Upper lobe of left lung (tissue), 6 donors: Measurements from ENCODE around the gene DNAJC1. TPM values are rescaled to one million over a fixed set of nuclear protein-coding genes. Genes with fewer than 3 reads are reported as not detected.

ENCODE experiments used
- ATAC-seq, 2 donors: fragments of 200-7000 bp; cut with Tn5 transposase; one replicate each; pipeline ENCODE4 v1.9.1; 2022; ENCODE audit warnings: mild to moderate bottlenecking in 2 of 2, moderate library complexity in 2 of 2; ENCODE audit not compliant: low FRiP score in 2 of 2
- DNase-seq, 2 donors: peaks; one replicate each; pipeline ENCODE4 v3.0.0-alpha.2; 2019 to 2020
- H3K27ac ChIP-seq, 4 donors: fragments of 200-600 bp; sonication (generic); one replicate each; pipeline ENCODE4 v1.5.1; 2016 to 2019
- H3K27me3 ChIP-seq, 4 donors: fragments of 200-600 bp; sonication (generic); one replicate each; pipeline ENCODE4 v1.5.1; 2017 to 2019
- H3K36me3 ChIP-seq, 4 donors: fragments of 200-600 bp; sonication (generic); one replicate each; pipeline ENCODE4 v1.5.1; 2016 to 2019
- H3K4me1 ChIP-seq, 4 donors: fragments of 200-600 bp; sonication (generic); one replicate each; pipeline ENCODE4 v1.5.1; 2018 to 2019
- H3K4me3 ChIP-seq, 4 donors: fragments of 200-600 bp; sonication (generic); one replicate each; pipeline ENCODE4 v1.5.1; 2017 to 2019; ENCODE audit warnings: mild to moderate bottlenecking in 2 of 4, moderate library complexity in 1 of 4
- H3K9me3 ChIP-seq, 4 donors: fragments of 200-600 bp; sonication (generic); one replicate each; pipeline ENCODE4 v1.5.1; 2018 to 2019
- EP300 ChIP-seq, 4 donors: sonication (generic); formaldehyde crosslinking; IDR thresholded peaks; one replicate each; pipeline ENCODE4 v1.5.1; 2017; ENCODE audit warnings: antibody characterized with exemption in 4 of 4, control low read depth in 2 of 4
- POLR2A ChIP-seq, 4 donors: fragments of 450-650 bp; IDR thresholded peaks; one replicate each; pipeline ENCODE4 v1.5.1; 2016 to 2017; ENCODE audit warnings: antibody characterized with exemption in 4 of 4, mild to moderate bottlenecking in 2 of 4
- POLR2AphosphoS5 ChIP-seq, 2 donors: sonication (generic); formaldehyde crosslinking; IDR thresholded peaks; one replicate each; pipeline ENCODE4 v1.5.1; 2017; ENCODE audit warnings: antibody characterized with exemption in 2 of 2
- WGBS, 2 donors: methylation state at CpG; one replicate each; pipeline ENCODE4 v1.1.5; 2017 to 2018; 5-methylcytosine and 5-hydroxymethylcytosine counted together
- total RNA-seq, 6 donors: library from RNA; depleted of rRNA in 4 of 6; stranded (reverse); fragments of >200 nt in 4 of 6; gene quantifications; one replicate each; pipeline versions ENCODE4 v1.1.0 to v1.2.1, GENCODE V29; 2016 to 2021
- TF ChIP-seq, protein P1 (sequence below), 6 experiments: fragments of 450-650 bp in 4 of 6; fragments of 200-600 bp in 2 of 6; sonication (generic) in 2 of 6; IDR thresholded peaks; one replicate each; pipeline ENCODE4 v1.5.1; 2016 to 2019; ENCODE audit warnings: antibody characterized with exemption in 6 of 6
- donor health status: DM: no; HTN: no; CAD: no; lungs with moderate emphysema.
- donor health status: DM: no; HTN: yes; CAD: no; lungs with severe emphysema.

Gene DNAJC1, protein sequence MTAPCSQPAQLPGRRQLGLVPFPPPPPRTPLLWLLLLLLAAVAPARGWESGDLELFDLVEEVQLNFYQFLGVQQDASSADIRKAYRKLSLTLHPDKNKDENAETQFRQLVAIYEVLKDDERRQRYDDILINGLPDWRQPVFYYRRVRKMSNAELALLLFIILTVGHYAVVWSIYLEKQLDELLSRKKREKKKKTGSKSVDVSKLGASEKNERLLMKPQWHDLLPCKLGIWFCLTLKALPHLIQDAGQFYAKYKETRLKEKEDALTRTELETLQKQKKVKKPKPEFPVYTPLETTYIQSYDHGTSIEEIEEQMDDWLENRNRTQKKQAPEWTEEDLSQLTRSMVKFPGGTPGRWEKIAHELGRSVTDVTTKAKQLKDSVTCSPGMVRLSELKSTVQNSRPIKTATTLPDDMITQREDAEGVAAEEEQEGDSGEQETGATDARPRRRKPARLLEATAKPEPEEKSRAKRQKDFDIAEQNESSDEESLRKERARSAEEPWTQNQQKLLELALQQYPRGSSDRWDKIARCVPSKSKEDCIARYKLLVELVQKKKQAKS
- total RNA-seq, result 100 to 1,000 TPM in 1 of 6 donors, 10 to 100 TPM in 5; 30.8 to 106 (median 74.1) TPM

DNA sequence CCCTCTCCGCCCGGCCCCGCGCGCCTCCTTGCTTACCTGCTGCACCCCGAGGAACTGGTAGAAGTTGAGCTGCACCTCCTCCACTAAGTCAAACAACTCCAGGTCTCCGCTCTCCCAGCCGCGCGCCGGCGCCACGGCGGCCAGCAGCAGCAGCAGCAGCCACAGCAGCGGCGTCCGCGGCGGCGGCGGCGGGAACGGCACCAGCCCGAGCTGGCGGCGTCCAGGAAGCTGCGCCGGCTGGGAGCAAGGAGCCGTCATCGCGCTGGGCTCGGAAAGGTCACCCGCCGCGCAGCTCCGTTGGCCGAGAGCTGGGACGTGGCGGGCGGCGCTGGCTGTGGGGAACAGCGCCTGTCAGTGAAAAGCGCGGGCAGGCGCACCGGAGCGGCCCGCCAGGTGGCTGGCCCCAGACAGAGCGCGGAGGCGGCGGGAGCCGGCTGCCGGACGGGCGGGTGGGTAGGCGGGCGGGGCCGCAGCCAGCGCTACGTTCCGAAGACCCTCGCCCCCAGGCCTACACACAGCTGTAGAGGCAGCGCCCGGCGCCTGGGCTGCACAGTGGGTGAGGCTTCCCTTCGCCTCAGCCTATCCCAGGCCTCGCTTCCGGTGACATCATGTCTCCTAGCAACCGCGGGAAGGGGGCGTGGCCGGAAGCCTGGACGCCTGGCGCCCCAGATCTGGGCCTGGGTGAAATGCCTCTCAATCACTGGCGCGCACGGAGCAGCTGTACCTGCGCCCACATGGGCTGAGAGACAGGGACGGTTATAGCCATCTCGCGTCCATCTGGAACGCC, at the start of gene DNAJC1:
TSS of gene DNAJC1 (minus strand) at position 554 of the 787 bp plus-strand sequence. CDS start at position 258, 296 bp downstream.
- Histone ChIP-seq H3K36me3 (no peaks in the 10 kb centered on the region), H3K27me3 (no peaks in the 10 kb centered on the region), H3K27ac (peak within 1 kb of the TSS; percentile 94 to 99 (median 98)), H3K9me3 (no peaks in the 10 kb centered on the region), H3K4me1 (peaks cover 4 to 21% (median 15%) of the 10 kb centered on the region in 4 donors), H3K4me3 (peak within 1 kb of the TSS; percentile 77 to 97 (median 90))
- TF ChIP-seq POLR2AphosphoS5 (IDR thresholded peaks at IDR 0.05) (peak; percentile 91 to 96), EP300 (IDR thresholded peaks at IDR 0.05) (no peak), POLR2A (IDR thresholded peaks at IDR 0.05) (peak in 3 of 4 donors; percentile 89 to 94 (median 93))
- TF ChIP-seq, protein P1, sequence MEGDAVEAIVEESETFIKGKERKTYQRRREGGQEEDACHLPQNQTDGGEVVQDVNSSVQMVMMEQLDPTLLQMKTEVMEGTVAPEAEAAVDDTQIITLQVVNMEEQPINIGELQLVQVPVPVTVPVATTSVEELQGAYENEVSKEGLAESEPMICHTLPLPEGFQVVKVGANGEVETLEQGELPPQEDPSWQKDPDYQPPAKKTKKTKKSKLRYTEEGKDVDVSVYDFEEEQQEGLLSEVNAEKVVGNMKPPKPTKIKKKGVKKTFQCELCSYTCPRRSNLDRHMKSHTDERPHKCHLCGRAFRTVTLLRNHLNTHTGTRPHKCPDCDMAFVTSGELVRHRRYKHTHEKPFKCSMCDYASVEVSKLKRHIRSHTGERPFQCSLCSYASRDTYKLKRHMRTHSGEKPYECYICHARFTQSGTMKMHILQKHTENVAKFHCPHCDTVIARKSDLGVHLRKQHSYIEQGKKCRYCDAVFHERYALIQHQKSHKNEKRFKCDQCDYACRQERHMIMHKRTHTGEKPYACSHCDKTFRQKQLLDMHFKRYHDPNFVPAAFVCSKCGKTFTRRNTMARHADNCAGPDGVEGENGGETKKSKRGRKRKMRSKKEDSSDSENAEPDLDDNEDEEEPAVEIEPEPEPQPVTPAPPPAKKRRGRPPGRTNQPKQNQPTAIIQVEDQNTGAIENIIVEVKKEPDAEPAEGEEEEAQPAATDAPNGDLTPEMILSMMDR (IDR thresholded peaks at IDR 0.05), result peak in 4 of 6 experiments; percentile 31 to 70 (median 51)
- peak; percentile 97 to 98 for DNase-seq
- peak; percentile 99 for ATAC-seq
- 0 to 1% methylated on average over 8 to 54 of the region's 83 CpGs for WGBS, 2 donors

DNA sequence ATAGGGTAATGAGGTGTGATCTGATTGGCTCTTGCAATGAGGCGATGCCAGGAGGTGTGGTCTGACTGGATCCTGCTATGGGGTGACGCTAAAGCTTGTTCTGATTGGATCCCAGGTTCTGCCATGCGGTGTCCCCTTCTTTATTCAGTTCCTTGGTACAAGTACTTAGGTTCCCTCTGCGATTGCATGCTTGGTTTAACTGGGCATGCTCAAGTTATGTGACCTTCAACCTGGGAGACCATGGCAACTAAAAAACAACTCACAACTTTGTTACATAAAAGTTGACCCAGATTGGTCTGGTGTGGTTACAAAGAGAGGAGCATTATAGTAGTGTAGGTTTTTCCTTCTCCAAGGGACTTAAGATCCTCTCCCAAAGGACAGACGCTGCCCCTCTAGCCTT, 49.5 kb upstream of the DNAJC1 start:
- H3K9me3 ChIP-seq, result no peaks in the 10 kb centered on the region
- no peaks in the 10 kb centered on the region for H3K36me3 ChIP-seq
- no peak for ATAC-seq
- no peak overlapping the region for H3K4me3 ChIP-seq
- H3K4me1 ChIP-seq, result no peaks in the 10 kb centered on the region
- TF ChIP-seq POLR2A (IDR thresholded peaks at IDR 0.05) (no peak), EP300 (IDR thresholded peaks at IDR 0.05) (no peak), POLR2AphosphoS5 (IDR thresholded peaks at IDR 0.05) (no peak)
- TF ChIP-seq, protein P1 (IDR thresholded peaks at IDR 0.05), result no peak
- no peak overlapping the region for H3K27ac ChIP-seq
- DNase-seq, result no peak
- WGBS, 2 donors, result 91 to 95% methylated on average over 4 to 5 of the region's 5 CpGs
- H3K27me3 ChIP-seq, result no peaks in the 10 kb centered on the region

DNA sequence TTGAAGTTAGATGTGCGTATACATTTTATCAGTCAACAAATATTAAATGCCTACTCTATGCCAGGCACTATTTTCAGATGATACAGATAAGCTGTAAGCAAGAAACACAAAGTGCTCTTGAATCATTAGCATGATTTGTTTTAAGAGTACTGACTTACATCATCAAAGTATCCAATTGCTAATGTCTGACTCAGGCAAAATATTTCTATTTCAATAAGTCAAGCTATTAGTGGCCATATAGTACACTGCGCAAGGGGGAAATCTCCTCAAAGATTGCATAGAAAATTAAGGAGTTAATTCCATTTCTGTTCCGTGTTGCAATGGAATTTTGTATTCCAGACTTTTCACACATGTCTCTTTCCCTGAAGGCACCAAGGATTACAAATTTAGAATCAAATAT, 46.1 kb upstream of the DNAJC1 start:
- H3K27ac ChIP-seq, result no peak overlapping the region
- ATAC-seq (no peak), DNase-seq (no peak)
- TF ChIP-seq EP300 (IDR thresholded peaks at IDR 0.05) (no peak), POLR2A (IDR thresholded peaks at IDR 0.05) (no peak)
- H3K36me3 ChIP-seq, result no peaks in the 10 kb centered on the region
- no peaks in the 10 kb centered on the region for H3K27me3 ChIP-seq
- 86 to 92% methylated on average over 3 of the region's 3 CpGs for WGBS, 2 donors
- H3K4me1 ChIP-seq, result no peaks in the 10 kb centered on the region
- H3K9me3 ChIP-seq, result no peaks in the 10 kb centered on the region
- no peak overlapping the region for H3K4me3 ChIP-seq

- H3K9me3 ChIP-seq, result no peaks in the 10 kb centered on the region
- no peaks in the 10 kb centered on the region for H3K36me3 ChIP-seq
- TF ChIP-seq POLR2A (IDR thresholded peaks at IDR 0.05) (no peak), EP300 (IDR thresholded peaks at IDR 0.05) (no peak), POLR2AphosphoS5 (IDR thresholded peaks at IDR 0.05) (no peak)
- TF ChIP-seq, protein P1 (IDR thresholded peaks at IDR 0.05), result no peak
- no peaks in the 10 kb centered on the region for H3K27me3 ChIP-seq
- no peak overlapping the region for H3K27ac ChIP-seq
- DNase-seq, result no peak
- no peak overlapping the region for H3K4me3 ChIP-seq
- no peaks in the 10 kb centered on the region for H3K4me1 ChIP-seq
- 95 to 100% methylated on average over 1 of the region's 1 CpG for WGBS, 2 donors
- no peak for ATAC-seq
Measured at GRCh38 chr10:22047812-22048211, 44.3 kb upstream of the DNAJC1 start.

GRCh38 chr10:22043327-22043633, 39.8 kb upstream of the DNAJC1 start:
- no peaks in the 10 kb centered on the region for H3K36me3 ChIP-seq
- ATAC-seq, result no peak
- TF ChIP-seq EP300 (IDR thresholded peaks at IDR 0.05) (no peak), POLR2A (IDR thresholded peaks at IDR 0.05) (no peak), POLR2AphosphoS5 (IDR thresholded peaks at IDR 0.05) (no peak)
- TF ChIP-seq, protein P1 (IDR thresholded peaks at IDR 0.05), result no peak

More at GRCh38 chr10:22043327-22043633, 39.8 kb upstream of the DNAJC1 start:
- Histone ChIP-seq H3K27me3 (no peaks in the 10 kb centered on the region), H3K4me3 (no peak overlapping the region), H3K4me1 (no peaks in the 10 kb centered on the region), H3K27ac (no peak overlapping the region), H3K9me3 (no peaks in the 10 kb centered on the region)
- no peak for DNase-seq
- 69 to 73% methylated on average over 6 of the region's 6 CpGs for WGBS, 2 donors
